ENCODE measurements around the gene GIT2. TPM values are rescaled to one million over a fixed set of nuclear protein-coding genes. Genes with fewer than 3 reads are reported as not detected.
A peak's percentile ranks its signal among the peaks of the same experiment; 100 is the strongest.

The GIT2 gene
- total and polyA plus RNA-seq, 2 of the 13 experiments (the other 11 are each of a cell fraction or from before 2014, with no cell fraction given) = 18.4 to 19.8 TPM

GRCh38 chr12:109995686-109996482, at the start of gene GIT2 (continued):
- TF ChIP-seq GRHL1 (CRISPR knock-in tag; conservative IDR thresholded peaks at IDR 0.05) (no peak), SMAD9 (CRISPR knock-in tag; IDR thresholded peaks at IDR 0.05) (no peak), ZBTB44 (CRISPR knock-in tag; IDR thresholded peaks at IDR 0.05) (no peak), SIX4 (CRISPR knock-in tag; IDR thresholded peaks at IDR 0.05) (no peak), KDM4B (CRISPR knock-in tag; IDR thresholded peaks at IDR 0.05) (no peak), MZF1 (CRISPR knock-in tag; IDR thresholded peaks at IDR 0.05; ENCODE audit: borderline replicate concordance) (no peak), MIER2 (CRISPR knock-in tag; IDR thresholded peaks at IDR 0.05) (no peak), BHLHE40 (IDR thresholded peaks at IDR 0.05; ENCODE audit: low read length) (peak; percentile 61), SOX5 (CRISPR knock-in tag; IDR thresholded peaks at IDR 0.05; ENCODE audit: borderline replicate concordance) (no peak; the same call in 1 of the 2 replicates), ZEB1 (IDR thresholded peaks at IDR 0.05; ENCODE audit: insufficient replicate concordance, low read depth) (no peak), ZNF746 (CRISPR knock-in tag; IDR thresholded peaks at IDR 0.05) (no peak)
- TF ChIP-seq, protein P1, sequence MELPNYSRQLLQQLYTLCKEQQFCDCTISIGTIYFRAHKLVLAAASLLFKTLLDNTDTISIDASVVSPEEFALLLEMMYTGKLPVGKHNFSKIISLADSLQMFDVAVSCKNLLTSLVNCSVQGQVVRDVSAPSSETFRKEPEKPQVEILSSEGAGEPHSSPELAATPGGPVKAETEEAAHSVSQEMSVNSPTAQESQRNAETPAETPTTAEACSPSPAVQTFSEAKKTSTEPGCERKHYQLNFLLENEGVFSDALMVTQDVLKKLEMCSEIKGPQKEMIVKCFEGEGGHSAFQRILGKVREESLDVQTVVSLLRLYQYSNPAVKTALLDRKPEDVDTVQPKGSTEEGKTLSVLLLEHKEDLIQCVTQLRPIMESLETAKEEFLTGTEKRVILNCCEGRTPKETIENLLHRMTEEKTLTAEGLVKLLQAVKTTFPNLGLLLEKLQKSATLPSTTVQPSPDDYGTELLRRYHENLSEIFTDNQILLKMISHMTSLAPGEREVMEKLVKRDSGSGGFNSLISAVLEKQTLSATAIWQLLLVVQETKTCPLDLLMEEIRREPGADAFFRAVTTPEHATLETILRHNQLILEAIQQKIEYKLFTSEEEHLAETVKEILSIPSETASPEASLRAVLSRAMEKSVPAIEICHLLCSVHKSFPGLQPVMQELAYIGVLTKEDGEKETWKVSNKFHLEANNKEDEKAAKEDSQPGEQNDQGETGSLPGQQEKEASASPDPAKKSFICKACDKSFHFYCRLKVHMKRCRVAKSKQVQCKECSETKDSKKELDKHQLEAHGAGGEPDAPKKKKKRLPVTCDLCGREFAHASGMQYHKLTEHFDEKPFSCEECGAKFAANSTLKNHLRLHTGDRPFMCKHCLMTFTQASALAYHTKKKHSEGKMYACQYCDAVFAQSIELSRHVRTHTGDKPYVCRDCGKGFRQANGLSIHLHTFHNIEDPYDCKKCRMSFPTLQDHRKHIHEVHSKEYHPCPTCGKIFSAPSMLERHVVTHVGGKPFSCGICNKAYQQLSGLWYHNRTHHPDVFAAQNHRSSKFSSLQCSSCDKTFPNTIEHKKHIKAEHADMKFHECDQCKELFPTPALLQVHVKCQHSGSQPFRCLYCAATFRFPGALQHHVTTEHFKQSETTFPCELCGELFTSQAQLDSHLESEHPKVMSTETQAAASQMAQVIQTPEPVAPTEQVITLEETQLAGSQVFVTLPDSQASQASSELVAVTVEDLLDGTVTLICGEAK (IDR thresholded peaks at IDR 0.05) = no peak
- TF ChIP-seq, protein P1 (CRISPR knock-in tag; IDR thresholded peaks at IDR 0.05) = no peak
- TF ChIP-seq, protein P2, sequence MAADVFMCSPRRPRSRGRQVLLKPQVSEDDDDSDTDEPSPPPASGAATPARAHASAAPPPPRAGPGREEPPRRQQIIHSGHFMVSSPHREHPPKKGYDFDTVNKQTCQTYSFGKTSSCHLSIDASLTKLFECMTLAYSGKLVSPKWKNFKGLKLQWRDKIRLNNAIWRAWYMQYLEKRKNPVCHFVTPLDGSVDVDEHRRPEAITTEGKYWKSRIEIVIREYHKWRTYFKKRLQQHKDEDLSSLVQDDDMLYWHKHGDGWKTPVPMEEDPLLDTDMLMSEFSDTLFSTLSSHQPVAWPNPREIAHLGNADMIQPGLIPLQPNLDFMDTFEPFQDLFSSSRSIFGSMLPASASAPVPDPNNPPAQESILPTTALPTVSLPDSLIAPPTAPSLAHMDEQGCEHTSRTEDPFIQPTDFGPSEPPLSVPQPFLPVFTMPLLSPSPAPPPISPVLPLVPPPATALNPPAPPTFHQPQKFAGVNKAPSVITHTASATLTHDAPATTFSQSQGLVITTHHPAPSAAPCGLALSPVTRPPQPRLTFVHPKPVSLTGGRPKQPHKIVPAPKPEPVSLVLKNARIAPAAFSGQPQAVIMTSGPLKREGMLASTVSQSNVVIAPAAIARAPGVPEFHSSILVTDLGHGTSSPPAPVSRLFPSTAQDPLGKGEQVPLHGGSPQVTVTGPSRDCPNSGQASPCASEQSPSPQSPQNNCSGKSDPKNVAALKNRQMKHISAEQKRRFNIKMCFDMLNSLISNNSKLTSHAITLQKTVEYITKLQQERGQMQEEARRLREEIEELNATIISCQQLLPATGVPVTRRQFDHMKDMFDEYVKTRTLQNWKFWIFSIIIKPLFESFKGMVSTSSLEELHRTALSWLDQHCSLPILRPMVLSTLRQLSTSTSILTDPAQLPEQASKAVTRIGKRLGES (CRISPR knock-in tag; IDR thresholded peaks at IDR 0.05; ENCODE audit: borderline replicate concordance) = no peak

Measured in HepG2 (cell line).